Activated T-helper 1 cell treated with anti-CD3 and anti-CD28 coated beads, Interleukin-2, amount 50 U/mL, for 16 hours (primary cell): ENCODE results near the gene TBPL1.

Source experiments
- DNase-seq, 2 donors: peaks; one replicate each; pipeline ENCODE4 v3.0.0-alpha.2; 2020; ENCODE audit warnings: low read depth in 1 of 2, low spot score in 1 of 2

The TBPL1 gene

GRCh38 chr6:134005800-134006199 lies 52.8 kb downstream of the TBPL1 start:
- DNase-seq: no peak

GRCh38 chr6:134007077-134007476 lies 54.1 kb downstream of the TBPL1 start:
- no peak for DNase-seq

- no peak for DNase-seq
Measured at GRCh38 chr6:134009876-134010275, 56.9 kb downstream of the TBPL1 start.

- DNase-seq: no peak
Measured at GRCh38 chr6:134010400-134010799, 57.4 kb downstream of the TBPL1 start.

GRCh38 chr6:134010974-134011373 lies 58.0 kb downstream of the TBPL1 start:
- DNase-seq: no peak

- no peak for DNase-seq
Measured at GRCh38 chr6:134014588-134015137, 61.6 kb downstream of the TBPL1 start.

- no peak for DNase-seq
Measured at GRCh38 chr6:134015719-134016557, 62.9 kb downstream of the TBPL1 start.

- no peak for DNase-seq
Measured at GRCh38 chr6:134016558-134016814, 63.5 kb downstream of the TBPL1 start.

- no peak for DNase-seq
Measured at GRCh38 chr6:134020071-134020470, 67.0 kb downstream of the TBPL1 start.

- no peak for DNase-seq
Measured at GRCh38 chr6:134020543-134020942, 67.5 kb downstream of the TBPL1 start.

- no peak for DNase-seq
Measured at GRCh38 chr6:134020968-134021367, 67.9 kb downstream of the TBPL1 start.

GRCh38 chr6:134021396-134022122 lies 68.5 kb downstream of the TBPL1 start:
- no peak for DNase-seq

GRCh38 chr6:134022650-134023049 lies 69.6 kb downstream of the TBPL1 start:
- DNase-seq: no peak

- no peak for DNase-seq
Measured at GRCh38 chr6:134026597-134026996, 73.6 kb downstream of the TBPL1 start.

GRCh38 chr6:134028438-134028837 lies 75.4 kb downstream of the TBPL1 start:
- no peak for DNase-seq

- DNase-seq: no peak
Measured at GRCh38 chr6:134029495-134030455, 76.8 kb downstream of the TBPL1 start.

- DNase-seq: no peak
Measured at GRCh38 chr6:134031696-134032255, 78.8 kb downstream of the TBPL1 start.

GRCh38 chr6:134034478-134034877 lies 81.5 kb downstream of the TBPL1 start:
- no peak for DNase-seq

GRCh38 chr6:134034961-134035822 lies 82.2 kb downstream of the TBPL1 start:
- no peak for DNase-seq

GRCh38 chr6:134035823-134036296 lies 82.8 kb downstream of the TBPL1 start:
- DNase-seq: no peak
